ENCODE data around the gene MTMR3. TPM values are rescaled to one million over a fixed set of nuclear protein-coding genes. Genes with fewer than 3 reads are reported as not detected.

The MTMR3 gene
- total and polyA plus RNA-seq, 2 of the 8 experiments (the other 6 are each of a cell fraction or from before 2014, with no cell fraction given) = 16.9 to 18.5 TPM

- Histone ChIP-seq H2BK12ac (ENCODE audit: low read depth, low read length) (no peak overlapping the region; the same call in 1 of the 2 replicates), H4K20me1 (replicated peaks in 1 of 2; ENCODE audit: control insufficient read depth in 1 of 2, insufficient read depth in 2 of 2, low read length in 2 of 2) (no peaks in the 10 kb centered on the region), H3K36me3 (ENCODE audit: control insufficient read depth in 2 of 4, insufficient read depth in 4 of 4, low read length in 3 of 4) (no peaks in the 10 kb centered on the region), H2AK5ac (ENCODE audit: low read depth, low read length) (no peak overlapping the region), H4K5ac (ENCODE audit: insufficient read length, low read depth, low read length) (no peak overlapping the region), H3K79me1 (ENCODE audit: low read depth, low read length) (no peaks in the 10 kb centered on the region), H2BK20ac (ENCODE audit: low read length) (no peak overlapping the region), H3K56ac (replicated peaks; ENCODE audit: insufficient read length, low read depth, low read length) (no peak overlapping the region), H2BK5ac (ENCODE audit: low read depth, low read length) (no peak overlapping the region), H3K4me3 (ENCODE audit: extremely low read depth in 1 of 4, insufficient read depth in 2 of 4, low read depth in 3 of 4, low read length in 4 of 4) (no peak overlapping the region), H3K23me2 (ENCODE audit: low read depth, low read length) (no peaks in the 10 kb centered on the region), H3K27ac (ENCODE audit: low read depth, low read length) (no peak overlapping the region), H3K9me3 (ENCODE audit: insufficient read depth in 2 of 2, low read depth in 1 of 2, low read length in 1 of 2) (no peaks in the 10 kb centered on the region), H3K27me3 (replicated peaks in 1 of 4; ENCODE audit: control insufficient read depth in 3 of 4, extremely low read depth in 1 of 4, insufficient read depth in 3 of 4, low read length in 3 of 4) (no peaks in the 10 kb centered on the region), H3K9ac (replicated peaks in 1 of 4; ENCODE audit: extremely low read depth in 1 of 4, low read depth in 3 of 4, low read length in 3 of 4) (no peak overlapping the region), H3K4me2 (ENCODE audit: insufficient read depth in 1 of 2, low read depth in 2 of 2, low read length in 2 of 2) (no peak overlapping the region), H2BK15ac (ENCODE audit: low read length) (no peak overlapping the region), H2AFZ (ENCODE audit: low read length) (no peak overlapping the region), H4K8ac (ENCODE audit: extremely low read depth, insufficient read depth, low read length) (no peak overlapping the region), H3K23ac (ENCODE audit: insufficient read length) (no peak overlapping the region), H3K4me1 (replicated peaks in 1 of 4; ENCODE audit: control insufficient read depth in 3 of 4, insufficient read depth in 4 of 4, low read length in 3 of 4) (peaks cover 0 to 9% (median 4%) of the 10 kb centered on the region in 4 experiments; a peak in 5 of 7 replicates), H3K18ac (ENCODE audit: extremely low read depth, low read length) (no peak overlapping the region), H3K14ac (ENCODE audit: insufficient read length) (no peak overlapping the region), H4K91ac (replicated peaks; ENCODE audit: insufficient read length, low read length) (no peak overlapping the region), H3K79me2 (ENCODE audit: control insufficient read depth in 1 of 2, insufficient read depth in 2 of 2, low read length in 2 of 2) (no peaks in the 10 kb centered on the region), H3K4ac (replicated peaks; ENCODE audit: insufficient read length, low read depth, low read length) (no peak overlapping the region), H2BK120ac (replicated peaks; ENCODE audit: low read depth, low read length) (no peak overlapping the region)
- WGBS, 2 experiments (ENCODE audit: extremely low coverage in 1 of 2, insufficient coverage in 1 of 2, insufficient read length in 1 of 2, insufficient replicate concordance in 2 of 2, low coverage in 1 of 2, low lambda C conversion rate in 2 of 2, missing lambda C conversion rate in 1 of 2) = 97% methylated on average over 2 of the region's 2 CpGs; no CpG with 5 or more reads in 1 of the 2 experiments
- DNase-seq (ENCODE audit: low read depth in 1 of 2, low spot score in 2 of 2) = no peak
- ChIA-PET CTCF (ENCODE audit: partially characterized antibody) (no interaction called here), POLR2A (ENCODE audit: partially characterized antibody) (no interaction called here)
- FAIRE-seq = no peak
- TF ChIP-seq MAX (IDR thresholded peaks at IDR 0.05) (no peak), POLR2AphosphoS5 (IDR thresholded peaks at IDR 0.05; ENCODE audit: low read depth, low read length) (no peak), FOSL1 (IDR thresholded peaks at IDR 0.05; ENCODE audit: insufficient read depth, low read depth, low read length) (no peak), TBP (IDR thresholded peaks at IDR 0.05; ENCODE audit: low read depth, low read length) (no peak), SIRT6 (IDR thresholded peaks at IDR 0.05; ENCODE audit: low read length) (no peak), ATF2 (IDR thresholded peaks at IDR 0.05; ENCODE audit: low read length) (no peak), KDM5A (IDR thresholded peaks at IDR 0.05; ENCODE audit: low read length) (no peak), NANOG (IDR thresholded peaks at IDR 0.05; ENCODE audit: insufficient read depth, low read depth, low read length, poor library complexity, severe bottlenecking) (no peak), PHF8 (conservative IDR thresholded peaks at IDR 0.05; ENCODE audit: low read depth, low read length) (no peak), CTCF (IDR thresholded peaks at IDR 0.05; ENCODE audit: control extremely low read depth in 1 of 3, insufficient read depth in 1 of 3, low read depth in 1 of 3, low read length in 3 of 3) (no peak)
These were observed 9.0 kb upstream of the MTMR3 start for GRCh38 chr22:29873943-29874342.
